NCI-H2196 treated with DMSO at 0.1 percent for 48 hours (cell line): Measurements from ENCODE around the gene NXPH2.
"Not testable (repeated sequence)": the region's sequence is repeated elsewhere in the genome, so short reads cannot be mapped to it uniquely, and the experiment has no call there.

Source experiments
- DNase-seq: peaks from one replicate; lab custom pipeline; 2025; ENCODE audit not compliant: unreplicated experiment; lab: John Stamatoyannopoulos, UW

NXPH2 gene

GRCh38 chr2:138757384-138757783, 22.8 kb downstream of the NXPH2 start:
- DNase-seq: no peak

DNA sequence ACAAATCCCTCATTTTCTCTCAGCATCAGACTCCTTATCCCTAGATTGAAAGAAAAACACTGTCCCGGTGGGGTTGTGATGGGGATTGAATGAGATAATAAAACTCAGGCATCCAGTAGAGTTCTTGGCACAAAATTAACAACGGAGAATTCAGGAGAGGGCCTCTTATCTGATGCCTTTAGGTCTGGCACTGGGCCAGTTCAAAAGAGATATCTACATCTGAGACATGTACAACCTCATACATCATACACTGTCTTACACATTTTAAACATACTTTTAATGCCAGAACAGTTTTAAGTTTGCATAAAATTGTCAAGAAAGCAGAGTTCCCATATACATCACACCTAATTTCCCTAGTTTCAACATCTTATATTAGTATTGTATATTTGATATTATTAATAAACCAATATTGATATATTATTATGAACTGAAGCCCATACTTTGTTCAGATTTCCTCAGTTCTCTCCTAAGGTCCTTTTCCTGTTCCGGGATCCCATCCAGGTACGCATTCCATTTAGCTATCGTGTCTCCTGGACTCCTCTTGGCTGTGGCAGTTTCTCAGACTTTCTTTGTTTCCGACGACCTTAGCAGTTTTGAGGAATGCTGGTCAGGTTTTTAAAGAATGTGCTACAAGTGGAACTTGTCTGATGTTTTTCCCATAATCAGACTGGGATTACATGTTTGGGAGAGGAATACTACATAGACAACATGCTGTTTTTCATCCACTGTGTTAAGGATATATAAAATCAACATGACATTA, 27.8 kb downstream of the NXPH2 start:
- no peak for DNase-seq

- DNase-seq: no peak
Observed at GRCh38 chr2:138744713-138745112, 35.5 kb downstream of the NXPH2 start.

DNA sequence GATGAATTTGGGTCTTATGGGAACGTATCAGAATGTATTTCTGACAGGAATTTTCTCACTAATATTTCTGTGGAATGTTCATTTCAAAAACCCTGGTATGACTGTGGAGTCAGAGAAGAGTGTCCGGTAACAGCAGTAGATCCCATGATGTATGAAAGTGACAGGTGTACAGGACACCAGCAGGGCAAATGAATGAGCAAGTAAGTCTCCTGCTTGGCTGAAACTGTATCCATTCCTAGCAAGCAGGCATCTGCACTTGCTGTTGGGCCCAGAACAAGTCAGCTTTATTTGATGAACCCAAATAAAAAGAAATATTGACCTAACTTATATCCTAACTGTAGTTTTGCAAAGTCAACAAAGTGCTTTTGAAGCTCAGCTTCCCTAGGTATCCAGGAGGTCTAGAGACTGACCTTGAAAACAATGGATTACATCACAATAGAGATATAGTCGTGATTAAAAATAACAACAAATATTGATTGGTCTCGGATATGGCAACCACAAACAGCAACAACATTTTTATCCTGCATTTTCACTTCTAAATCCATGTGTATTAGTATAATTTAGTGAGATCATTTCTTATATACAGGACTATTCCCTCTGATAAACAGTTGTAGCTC, 37.6 kb downstream of the NXPH2 start:
- DNase-seq: no peak

GRCh38 chr2:138741851-138742250, 38.3 kb downstream of the NXPH2 start:
- no peak for DNase-seq

DNA sequence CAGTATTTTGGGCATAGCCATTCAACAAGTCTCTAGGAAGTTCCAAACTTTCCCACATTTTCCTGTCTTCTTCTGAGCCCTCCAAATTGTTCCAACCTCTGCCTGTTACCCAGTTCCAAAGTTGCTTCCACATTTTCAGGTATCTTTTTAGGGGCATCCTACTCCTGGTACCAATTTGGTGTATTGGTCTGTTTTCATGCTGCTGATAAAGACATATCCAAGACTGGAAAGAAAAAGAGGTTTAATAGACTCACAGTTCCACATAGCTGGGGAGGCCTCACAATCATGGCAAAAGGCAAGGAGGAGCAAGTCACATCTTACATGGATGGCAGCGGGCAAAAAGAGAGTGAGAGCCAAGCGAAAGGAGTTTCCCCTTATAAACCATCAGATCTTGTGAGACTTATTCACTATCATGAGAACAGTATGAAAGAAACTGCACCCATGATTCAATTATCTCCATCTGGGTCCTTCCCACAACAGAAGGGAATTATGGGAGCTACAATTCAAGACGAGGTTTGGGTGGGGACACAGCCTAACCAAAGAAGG, 43.1 kb downstream of the NXPH2 start:
- not testable (repeated sequence) for DNase-seq

GRCh38 chr2:138732651-138733050, 47.5 kb downstream of the NXPH2 start:
- no peak for DNase-seq

DNA sequence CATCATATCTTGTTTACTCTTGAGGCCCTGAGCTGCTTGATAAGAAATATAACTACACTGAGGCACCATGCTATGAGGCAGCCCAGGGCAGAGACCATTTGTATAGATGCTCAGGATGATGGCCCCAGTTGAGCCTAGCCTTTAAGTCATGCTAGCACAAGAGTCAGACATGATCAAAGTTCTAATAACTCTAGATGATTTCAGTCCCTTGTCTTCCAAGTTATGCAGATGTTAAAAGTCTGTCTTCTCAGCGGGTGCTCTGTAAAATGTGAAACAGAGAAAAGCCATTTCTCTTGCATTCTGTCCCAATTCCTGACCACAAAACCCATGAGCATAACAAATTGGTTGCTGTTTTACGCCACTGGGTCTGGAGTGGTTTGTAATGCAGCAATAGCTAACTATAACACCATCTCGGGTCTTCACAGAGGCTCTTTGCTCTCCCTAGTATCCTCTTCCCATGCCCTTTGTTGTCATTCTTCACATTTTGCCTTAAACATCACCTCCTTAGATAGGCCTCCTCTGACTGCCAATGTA, 49.6 kb downstream of the NXPH2 start:
- DNase-seq: no peak

GRCh38 chr2:138727956-138728355, 52.2 kb downstream of the NXPH2 start:
- no peak for DNase-seq

DNA sequence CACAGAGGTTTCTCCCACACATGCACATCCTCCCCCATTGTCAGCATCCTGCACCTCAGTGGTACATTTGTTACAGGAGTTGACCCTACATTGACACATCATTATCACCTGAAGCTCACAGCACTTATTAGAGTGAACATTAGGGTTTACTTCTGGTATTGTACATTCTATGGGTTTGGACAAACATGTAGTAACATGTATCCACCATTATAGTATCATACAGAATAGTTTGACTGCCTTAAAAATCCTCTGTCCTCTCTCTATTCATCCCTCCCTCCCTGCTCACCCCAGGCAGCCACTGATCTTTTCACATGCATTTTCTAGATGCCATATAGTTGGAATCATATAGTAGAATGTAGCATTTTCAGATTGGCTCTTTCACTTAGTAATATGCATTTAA, 53.5 kb downstream of the NXPH2 start:
- DNase-seq: no peak

DNA sequence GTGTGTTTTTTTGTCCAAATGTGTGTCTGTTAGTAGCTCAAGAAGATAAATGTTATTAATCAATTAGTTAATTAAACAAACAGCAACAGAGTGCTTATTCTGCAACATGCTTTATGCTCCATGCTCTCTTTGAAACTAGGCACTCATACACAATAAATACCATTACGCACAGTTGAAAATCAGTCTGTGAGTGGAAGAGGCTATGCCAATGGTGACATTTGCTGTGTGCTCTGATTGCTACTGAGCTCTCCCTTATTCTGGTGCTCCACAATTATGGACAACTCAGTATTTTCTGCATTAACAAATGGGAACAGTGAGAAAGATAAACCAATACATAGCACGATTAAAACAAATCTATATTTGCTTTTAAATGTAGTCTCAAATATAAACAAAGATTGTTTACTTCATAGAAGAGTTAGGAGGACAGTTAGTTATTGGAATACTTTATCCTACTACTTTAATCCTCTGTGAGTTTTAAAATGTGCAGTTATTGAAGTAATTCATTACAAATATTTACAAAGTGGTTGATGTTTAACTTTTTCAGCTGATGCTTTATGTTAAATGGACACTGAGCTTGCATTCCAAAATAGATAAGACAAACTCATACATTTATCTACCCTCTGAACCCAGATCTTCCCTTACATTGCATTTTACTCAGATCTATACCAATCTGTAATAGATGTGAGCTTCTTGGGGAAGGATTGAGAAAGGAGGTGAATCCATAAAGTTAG, 55.3 kb downstream of the NXPH2 start:
- DNase-seq: no peak

DNA sequence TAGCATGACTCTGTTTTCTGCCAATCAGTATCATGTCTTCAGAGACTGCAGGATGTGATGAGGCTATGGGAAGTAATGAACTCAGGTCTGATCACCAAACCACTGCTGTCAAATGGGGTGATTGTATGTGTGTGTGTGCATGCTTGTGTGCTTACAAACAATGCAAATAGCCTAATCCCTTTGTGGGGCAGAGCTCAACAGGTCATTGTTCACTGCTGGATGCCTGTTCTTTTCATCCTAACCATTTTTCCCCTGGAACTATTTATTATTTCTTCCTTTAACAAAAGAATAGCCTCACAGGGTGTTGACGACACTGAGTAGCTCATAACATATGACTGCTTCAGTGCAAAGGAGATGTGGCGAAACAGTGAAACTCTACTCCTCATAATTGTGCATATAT, 55.9 kb downstream of the NXPH2 start:
- no peak for DNase-seq

- no peak for DNase-seq
Observed at GRCh38 chr2:138723196-138723987, 56.8 kb downstream of the NXPH2 start.

DNA sequence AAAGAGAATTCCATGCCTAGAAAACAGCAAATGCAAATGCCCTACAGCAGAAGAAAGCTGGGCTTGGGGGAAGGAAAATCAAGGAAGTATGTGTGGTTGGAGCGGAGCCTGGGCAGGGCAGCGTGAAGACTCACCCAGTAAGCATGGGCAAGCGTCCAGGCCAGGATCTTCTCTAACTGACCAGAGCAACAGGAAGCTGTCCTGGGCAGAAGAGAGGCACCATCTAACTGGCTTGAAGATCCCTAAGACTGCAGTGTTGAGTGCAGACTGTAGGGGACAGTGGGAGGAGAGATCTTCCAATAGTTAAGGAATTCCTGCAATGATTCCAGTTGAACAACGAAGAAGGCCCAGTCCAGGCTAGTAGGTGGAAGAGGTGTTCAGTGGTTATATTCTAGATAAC, 57.9 kb downstream of the NXPH2 start:
- DNase-seq: no peak

DNA sequence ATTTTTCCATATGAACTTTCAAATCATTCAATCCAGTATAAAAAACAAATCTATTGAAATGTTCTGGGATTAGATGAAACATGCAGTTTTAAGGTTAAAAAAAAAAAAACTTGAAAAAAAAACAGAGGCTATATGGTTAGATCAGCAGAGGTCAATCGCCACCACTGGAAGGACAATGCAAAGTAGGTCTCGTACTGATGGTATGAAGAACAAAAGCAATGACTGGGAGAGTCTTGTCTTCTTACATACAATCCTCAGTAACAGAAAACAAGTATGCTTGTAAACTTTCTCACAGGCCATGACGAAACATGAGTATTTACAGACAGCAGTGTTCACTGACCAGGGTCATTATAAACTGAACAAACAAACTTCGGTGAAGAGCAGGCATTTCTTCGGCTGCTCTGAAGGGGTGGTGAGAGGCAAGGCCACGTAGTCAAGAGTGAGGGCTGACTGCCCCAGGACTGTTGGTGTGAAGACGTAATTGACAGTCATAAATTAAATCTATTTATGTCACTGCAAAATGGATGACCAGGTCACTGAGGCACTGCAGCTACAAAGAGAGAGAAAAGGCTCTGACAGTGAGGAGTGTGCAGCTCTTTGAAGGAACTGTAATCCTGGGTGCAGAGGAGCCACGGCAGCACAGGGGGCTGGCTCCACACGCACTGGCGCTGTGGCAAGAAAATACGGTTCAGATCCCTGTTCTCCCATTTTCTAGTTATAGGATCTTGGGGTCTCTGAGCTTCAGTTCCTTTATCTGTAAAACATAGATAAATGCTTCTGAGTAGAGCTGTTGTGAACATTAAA, 60.0 kb downstream of the NXPH2 start:
- no peak for DNase-seq

GRCh38 chr2:138718405-138718804, 61.8 kb downstream of the NXPH2 start:
- no peak for DNase-seq

DNA sequence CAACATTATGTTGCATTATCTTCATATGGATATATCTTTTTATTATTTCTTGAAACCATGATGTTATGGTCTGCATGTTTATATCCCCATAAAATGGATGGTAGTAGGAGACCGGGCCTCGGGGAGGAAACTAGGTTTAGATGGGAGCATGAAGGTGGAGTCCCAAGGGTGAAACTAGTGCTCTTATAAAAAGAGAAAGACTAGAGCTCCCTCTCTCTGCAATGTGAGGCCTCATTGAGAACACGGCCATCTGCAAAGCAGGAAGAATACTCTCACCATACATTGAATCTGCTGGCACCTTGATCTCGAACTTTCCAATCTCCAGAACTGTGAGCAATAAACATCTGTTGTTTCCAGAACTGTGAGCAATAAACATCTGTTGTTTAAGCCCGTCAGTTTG, 64.0 kb downstream of the NXPH2 start:
- no peak for DNase-seq

DNA sequence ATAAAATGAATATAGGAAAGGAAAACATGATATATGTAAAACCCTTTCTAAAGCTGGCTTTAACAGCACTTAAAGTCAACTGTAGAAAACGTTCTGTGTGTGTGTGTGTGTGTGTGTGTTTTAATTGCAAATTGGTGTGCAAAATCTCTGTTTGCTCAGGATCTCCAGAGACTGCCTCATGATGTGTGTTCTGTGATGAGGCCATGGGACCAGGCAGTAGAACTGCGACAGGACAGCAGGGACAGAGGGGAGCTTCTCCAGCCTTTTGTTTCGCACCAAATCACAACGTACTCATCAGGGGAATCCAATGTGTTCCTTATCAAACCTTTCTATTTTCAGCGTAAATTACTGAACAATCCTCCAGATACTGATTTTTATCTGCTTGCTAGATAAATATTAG, 66.7 kb downstream of the NXPH2 start:
- DNase-seq: no peak

DNA sequence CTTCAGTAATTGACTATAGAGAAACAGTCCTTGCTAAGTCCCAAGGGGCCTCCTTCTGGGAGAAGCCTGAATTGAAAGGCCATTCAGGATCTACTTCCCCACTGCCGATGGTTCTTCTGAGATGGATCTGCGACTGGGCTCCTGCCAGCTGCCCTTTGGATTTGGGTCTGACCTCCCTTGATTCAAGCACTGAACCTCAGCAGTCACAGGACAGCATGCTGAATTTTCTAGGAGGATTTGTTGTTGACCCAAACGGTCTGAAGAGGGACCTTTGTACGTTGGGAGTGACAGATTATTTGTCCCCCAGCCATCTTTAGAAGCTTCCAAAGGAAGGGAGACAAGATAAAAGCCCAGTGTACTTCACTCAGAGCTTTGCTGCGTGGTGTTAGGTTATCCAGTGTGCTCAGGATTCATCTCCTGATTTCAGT, 67.1 kb downstream of the NXPH2 start:
- DNase-seq: no peak
